Measurements from ENCODE around the gene CNOT4.

Gene CNOT4

GRCh38 chr7:135557455-135558336, 47.8 kb upstream of the CNOT4 start, which contains the start of gene NUP205:
Gene NUP205 (plus strand): TSS chr7:135557917. CDS start chr7:135557945, 28 bp downstream.
- H3K79me2 ChIP-seq (ENCODE audit: low read length), result peaks cover 51% of the 10 kb centered on the region
- H4K20me1 ChIP-seq (ENCODE audit: insufficient read depth, low read length), result peaks cover 17% of the 10 kb centered on the region
- peaks cover 15% of the 10 kb centered on the region for H3K4me1 ChIP-seq (ENCODE audit: low read length)
- H2AFZ ChIP-seq (ENCODE audit: low read depth, low read length), result peak within 1 kb of the TSS; percentile 88
- H3K27ac ChIP-seq (ENCODE audit: low read length), result peak within 1 kb of the TSS; percentile 81
- H3K27me3 ChIP-seq (ENCODE audit: low read depth, low read length), result no peaks in the 10 kb centered on the region
- peak within 1 kb of the TSS; percentile 97 for H3K9ac ChIP-seq (ENCODE audit: low read length)
- H3K4me3 ChIP-seq (ENCODE audit: low read length), result peak within 1 kb of the TSS; percentile 89
- no peaks in the 10 kb centered on the region for H3K9me3 ChIP-seq (ENCODE audit: insufficient read depth, low read length)
- H3K36me3 ChIP-seq (replicated peaks; ENCODE audit: low read depth, low read length), result peaks cover 8% of the 10 kb centered on the region
- peak within 1 kb of the TSS; percentile 89 for H3K4me2 ChIP-seq (ENCODE audit: low read length)
- TF ChIP-seq CTCF (IDR thresholded peaks at IDR 0.05; ENCODE audit: low read depth, low read length) (no peak), EZH2phosphoT487 (IDR thresholded peaks at IDR 0.05; ENCODE audit: low read depth) (no peak)

GRCh38 chr7:135553346-135553745, 43.4 kb upstream of the CNOT4 start:
- Histone ChIP-seq H3K9me3 (ENCODE audit: insufficient read depth, low read length) (no peaks in the 10 kb centered on the region), H3K27ac (ENCODE audit: low read length) (no peak overlapping the region), H3K4me1 (ENCODE audit: low read length) (peaks cover 11% of the 10 kb centered on the region), H3K36me3 (replicated peaks; ENCODE audit: low read depth, low read length) (no peaks in the 10 kb centered on the region), H2AFZ (ENCODE audit: low read depth, low read length) (no peak overlapping the region), H3K79me2 (ENCODE audit: low read length) (peaks cover 8% of the 10 kb centered on the region), H4K20me1 (ENCODE audit: insufficient read depth, low read length) (no peaks in the 10 kb centered on the region), H3K4me3 (ENCODE audit: low read length) (no peak overlapping the region), H3K27me3 (ENCODE audit: low read depth, low read length) (no peaks in the 10 kb centered on the region), H3K9ac (ENCODE audit: low read length) (no peak overlapping the region), H3K4me2 (ENCODE audit: low read length) (no peak overlapping the region)
- no peak for TF ChIP-seq EZH2phosphoT487 (IDR thresholded peaks at IDR 0.05; ENCODE audit: low read depth)
- TF ChIP-seq CTCF (IDR thresholded peaks at IDR 0.05; ENCODE audit: low read depth, low read length), result no peak

GRCh38 chr7:135552148-135552547, 42.2 kb upstream of the CNOT4 start:
- Histone ChIP-seq H3K9me3 (ENCODE audit: insufficient read depth, low read length) (no peaks in the 10 kb centered on the region), H3K27ac (ENCODE audit: low read length) (no peak overlapping the region), H3K4me2 (ENCODE audit: low read length) (no peak overlapping the region), H3K4me1 (ENCODE audit: low read length) (peaks cover 11% of the 10 kb centered on the region), H2AFZ (ENCODE audit: low read depth, low read length) (no peak overlapping the region), H3K27me3 (ENCODE audit: low read depth, low read length) (no peaks in the 10 kb centered on the region), H3K79me2 (ENCODE audit: low read length) (no peaks in the 10 kb centered on the region), H3K4me3 (ENCODE audit: low read length) (no peak overlapping the region), H3K9ac (ENCODE audit: low read length) (no peak overlapping the region), H3K36me3 (replicated peaks; ENCODE audit: low read depth, low read length) (no peaks in the 10 kb centered on the region), H4K20me1 (ENCODE audit: insufficient read depth, low read length) (no peaks in the 10 kb centered on the region)
- no peak for TF ChIP-seq CTCF (IDR thresholded peaks at IDR 0.05; ENCODE audit: low read depth, low read length)
- TF ChIP-seq EZH2phosphoT487 (IDR thresholded peaks at IDR 0.05; ENCODE audit: low read depth), result no peak

GRCh38 chr7:135550196-135550595, 40.3 kb upstream of the CNOT4 start:
- H3K79me2 ChIP-seq (ENCODE audit: low read length), result no peaks in the 10 kb centered on the region
- no peak overlapping the region for H3K4me2 ChIP-seq (ENCODE audit: low read length)
- no peaks in the 10 kb centered on the region for H3K27me3 ChIP-seq (ENCODE audit: low read depth, low read length)
- no peak overlapping the region for H3K4me3 ChIP-seq (ENCODE audit: low read length)
- TF ChIP-seq EZH2phosphoT487 (IDR thresholded peaks at IDR 0.05; ENCODE audit: low read depth), result no peak
- no peak for TF ChIP-seq CTCF (IDR thresholded peaks at IDR 0.05; ENCODE audit: low read depth, low read length)
- H3K9me3 ChIP-seq (ENCODE audit: insufficient read depth, low read length), result no peaks in the 10 kb centered on the region
- H3K27ac ChIP-seq (ENCODE audit: low read length), result no peak overlapping the region
- no peaks in the 10 kb centered on the region for H3K36me3 ChIP-seq (replicated peaks; ENCODE audit: low read depth, low read length)
- H3K4me1 ChIP-seq (ENCODE audit: low read length), result no peaks in the 10 kb centered on the region
- no peak overlapping the region for H3K9ac ChIP-seq (ENCODE audit: low read length)
- H2AFZ ChIP-seq (ENCODE audit: low read depth, low read length), result no peak overlapping the region
- no peaks in the 10 kb centered on the region for H4K20me1 ChIP-seq (ENCODE audit: insufficient read depth, low read length)
